Measurements from ENCODE around the gene PRSS27.

DNA sequence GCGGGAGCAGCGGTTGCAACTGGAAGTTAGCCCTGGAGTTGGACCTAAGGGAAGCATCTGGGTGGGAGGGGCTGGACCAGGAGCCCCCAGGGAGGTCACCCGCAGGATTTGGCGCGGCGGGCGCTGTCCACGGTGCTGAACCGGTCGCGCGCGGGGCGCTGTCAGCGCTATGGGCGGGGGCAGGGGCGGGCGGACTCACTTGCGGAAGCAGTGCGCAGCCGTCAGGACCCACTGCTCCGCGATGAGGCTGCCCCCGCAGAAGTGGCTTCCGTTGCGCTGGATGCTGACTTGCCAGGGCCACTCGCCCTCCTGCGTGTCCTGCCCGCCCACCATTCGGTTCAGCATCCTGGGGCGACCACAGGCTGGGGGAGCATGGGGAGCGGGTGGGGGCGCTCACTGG, 4.5 kb downstream of the PRSS27 start:
- TF ChIP-seq, protein P1, sequence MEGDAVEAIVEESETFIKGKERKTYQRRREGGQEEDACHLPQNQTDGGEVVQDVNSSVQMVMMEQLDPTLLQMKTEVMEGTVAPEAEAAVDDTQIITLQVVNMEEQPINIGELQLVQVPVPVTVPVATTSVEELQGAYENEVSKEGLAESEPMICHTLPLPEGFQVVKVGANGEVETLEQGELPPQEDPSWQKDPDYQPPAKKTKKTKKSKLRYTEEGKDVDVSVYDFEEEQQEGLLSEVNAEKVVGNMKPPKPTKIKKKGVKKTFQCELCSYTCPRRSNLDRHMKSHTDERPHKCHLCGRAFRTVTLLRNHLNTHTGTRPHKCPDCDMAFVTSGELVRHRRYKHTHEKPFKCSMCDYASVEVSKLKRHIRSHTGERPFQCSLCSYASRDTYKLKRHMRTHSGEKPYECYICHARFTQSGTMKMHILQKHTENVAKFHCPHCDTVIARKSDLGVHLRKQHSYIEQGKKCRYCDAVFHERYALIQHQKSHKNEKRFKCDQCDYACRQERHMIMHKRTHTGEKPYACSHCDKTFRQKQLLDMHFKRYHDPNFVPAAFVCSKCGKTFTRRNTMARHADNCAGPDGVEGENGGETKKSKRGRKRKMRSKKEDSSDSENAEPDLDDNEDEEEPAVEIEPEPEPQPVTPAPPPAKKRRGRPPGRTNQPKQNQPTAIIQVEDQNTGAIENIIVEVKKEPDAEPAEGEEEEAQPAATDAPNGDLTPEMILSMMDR (IDR thresholded peaks at IDR 0.05), result no peak
- TF ChIP-seq POLR2A (IDR thresholded peaks at IDR 0.05), result no peak

Measured in lower leg skin (tissue), 3 donors.